ENCODE measurements around the gene SLC7A6. TPM values are rescaled to one million over a fixed set of nuclear protein-coding genes. Genes with fewer than 3 reads are reported as not detected.
A peak's percentile ranks its signal among the peaks of the same experiment; 100 is the strongest.

The SLC7A6 gene
- total RNA-seq, 1 donor from 2014 or later: 44.2 TPM

DNA sequence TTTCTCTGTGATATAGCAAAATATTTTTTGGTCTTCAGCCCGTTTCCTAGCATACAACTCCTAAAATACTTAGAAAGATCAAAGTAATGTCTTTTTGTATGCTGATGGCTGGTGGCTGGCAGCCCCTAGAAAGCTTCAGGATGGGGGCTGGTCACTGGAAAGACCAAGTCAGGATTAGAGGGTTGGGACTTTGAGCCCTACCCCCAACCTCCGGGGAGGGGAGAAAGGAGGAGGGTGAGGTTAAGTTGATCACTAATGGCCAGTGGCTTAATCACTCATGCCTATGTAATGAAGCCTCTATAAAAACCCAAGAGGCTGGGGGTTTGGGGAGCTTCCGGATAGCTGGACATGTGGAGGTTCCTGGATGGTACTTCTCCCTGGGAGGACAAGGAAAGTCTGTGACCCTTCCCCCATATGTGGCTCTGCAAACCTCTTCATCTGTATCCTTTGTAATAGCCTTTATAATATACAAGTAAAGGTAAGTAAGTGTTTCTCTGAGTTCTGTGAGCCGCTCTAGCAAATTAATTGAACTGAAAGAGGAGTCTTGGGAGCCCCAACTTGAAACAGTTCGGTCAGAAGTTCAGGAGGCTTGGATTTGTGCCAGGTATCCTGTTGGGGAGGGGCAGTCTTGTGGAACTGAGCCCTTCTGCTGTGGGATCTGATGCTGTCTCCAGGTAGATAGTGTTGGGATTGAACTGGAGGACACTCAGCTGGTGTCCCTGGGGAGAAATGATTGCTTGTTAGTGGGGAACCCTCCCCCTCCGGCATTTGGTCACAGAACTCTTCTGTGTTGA, 3.5 kb downstream of the SLC7A6 start:
- TF ChIP-seq, protein P1, sequence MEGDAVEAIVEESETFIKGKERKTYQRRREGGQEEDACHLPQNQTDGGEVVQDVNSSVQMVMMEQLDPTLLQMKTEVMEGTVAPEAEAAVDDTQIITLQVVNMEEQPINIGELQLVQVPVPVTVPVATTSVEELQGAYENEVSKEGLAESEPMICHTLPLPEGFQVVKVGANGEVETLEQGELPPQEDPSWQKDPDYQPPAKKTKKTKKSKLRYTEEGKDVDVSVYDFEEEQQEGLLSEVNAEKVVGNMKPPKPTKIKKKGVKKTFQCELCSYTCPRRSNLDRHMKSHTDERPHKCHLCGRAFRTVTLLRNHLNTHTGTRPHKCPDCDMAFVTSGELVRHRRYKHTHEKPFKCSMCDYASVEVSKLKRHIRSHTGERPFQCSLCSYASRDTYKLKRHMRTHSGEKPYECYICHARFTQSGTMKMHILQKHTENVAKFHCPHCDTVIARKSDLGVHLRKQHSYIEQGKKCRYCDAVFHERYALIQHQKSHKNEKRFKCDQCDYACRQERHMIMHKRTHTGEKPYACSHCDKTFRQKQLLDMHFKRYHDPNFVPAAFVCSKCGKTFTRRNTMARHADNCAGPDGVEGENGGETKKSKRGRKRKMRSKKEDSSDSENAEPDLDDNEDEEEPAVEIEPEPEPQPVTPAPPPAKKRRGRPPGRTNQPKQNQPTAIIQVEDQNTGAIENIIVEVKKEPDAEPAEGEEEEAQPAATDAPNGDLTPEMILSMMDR (IDR thresholded peaks at IDR 0.05; ENCODE audit: borderline replicate concordance): no peak
- Histone ChIP-seq H3K9me3 (replicated peaks) (no peaks in the 10 kb centered on the region), H3K27me3 (ENCODE audit: low read depth) (no peaks in the 10 kb centered on the region), H3K36me3 (peaks cover 17% of the 10 kb centered on the region), H3K4me3 (peak overlapping the region; percentile 43), H3K4me1 (peaks cover 93% of the 10 kb centered on the region), H3K27ac (replicated peaks) (peak overlapping the region; percentile 99)
- DNase-seq: no peak
- intact Hi-C loops (cut with micrococcal nuclease): no loop called here

DNA sequence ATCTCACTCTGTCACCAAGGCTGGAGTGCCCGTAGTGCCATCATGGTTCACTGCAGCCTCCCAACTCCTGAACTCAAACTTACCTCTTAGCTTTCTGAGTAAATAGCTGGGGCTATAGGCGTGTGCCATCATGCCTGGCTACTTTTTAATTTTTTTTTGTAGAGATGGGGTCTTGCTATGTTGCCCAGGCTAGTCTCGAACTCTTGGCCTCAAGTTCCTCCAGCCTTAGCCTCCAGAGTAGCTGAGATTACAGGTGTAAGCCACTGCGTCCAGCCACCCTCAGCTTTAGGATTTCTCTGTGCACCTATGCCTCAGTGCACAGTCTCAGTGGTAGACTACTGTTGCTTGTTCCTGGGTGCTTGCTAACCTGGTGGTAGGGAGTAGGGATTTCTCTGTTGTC, 5.5 kb downstream of the SLC7A6 start:
- peak overlapping the region; percentile 43 for H3K4me3 ChIP-seq
- no peak for DNase-seq
- intact Hi-C loops (cut with micrococcal nuclease): no loop called here
- peak overlapping the region; percentile 99 for H3K27ac ChIP-seq (replicated peaks)
- no peaks in the 10 kb centered on the region for H3K9me3 ChIP-seq (replicated peaks)
- TF ChIP-seq, protein P1 (IDR thresholded peaks at IDR 0.05; ENCODE audit: borderline replicate concordance): no peak
- peaks cover 98% of the 10 kb centered on the region for H3K4me1 ChIP-seq
- H3K27me3 ChIP-seq (ENCODE audit: low read depth): no peaks in the 10 kb centered on the region
- peaks cover 37% of the 10 kb centered on the region for H3K36me3 ChIP-seq

DNA sequence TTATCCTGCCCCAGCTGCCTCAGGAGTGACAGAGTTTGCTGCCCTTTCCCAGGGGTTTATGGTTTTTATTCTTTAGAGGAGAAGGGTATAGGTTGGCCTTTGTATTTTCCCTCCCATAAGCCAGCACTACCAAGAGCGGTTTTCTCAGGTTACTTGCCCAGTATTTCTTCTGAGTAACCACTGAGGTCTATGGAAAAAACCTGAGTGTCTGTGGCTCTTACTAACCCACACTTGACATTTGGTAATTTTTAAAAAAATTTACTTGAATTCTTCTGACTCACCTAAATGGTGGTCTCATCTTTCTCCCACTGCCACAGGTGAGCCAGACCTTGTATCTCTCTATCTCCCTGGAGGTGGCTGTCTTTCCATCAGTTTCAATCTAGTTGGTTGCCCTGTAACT, 6.0 kb downstream of the SLC7A6 start:
- Histone ChIP-seq H3K4me1 (peaks cover 100% of the 10 kb centered on the region), H3K9me3 (replicated peaks) (no peaks in the 10 kb centered on the region), H3K27ac (replicated peaks) (peak overlapping the region; percentile 99), H3K36me3 (peaks cover 42% of the 10 kb centered on the region), H3K4me3 (no peak overlapping the region), H3K27me3 (ENCODE audit: low read depth) (no peaks in the 10 kb centered on the region)
- intact Hi-C loops (cut with micrococcal nuclease): no loop called here
- TF ChIP-seq, protein P1 (IDR thresholded peaks at IDR 0.05; ENCODE audit: borderline replicate concordance): no peak
- no peak for DNase-seq

DNA sequence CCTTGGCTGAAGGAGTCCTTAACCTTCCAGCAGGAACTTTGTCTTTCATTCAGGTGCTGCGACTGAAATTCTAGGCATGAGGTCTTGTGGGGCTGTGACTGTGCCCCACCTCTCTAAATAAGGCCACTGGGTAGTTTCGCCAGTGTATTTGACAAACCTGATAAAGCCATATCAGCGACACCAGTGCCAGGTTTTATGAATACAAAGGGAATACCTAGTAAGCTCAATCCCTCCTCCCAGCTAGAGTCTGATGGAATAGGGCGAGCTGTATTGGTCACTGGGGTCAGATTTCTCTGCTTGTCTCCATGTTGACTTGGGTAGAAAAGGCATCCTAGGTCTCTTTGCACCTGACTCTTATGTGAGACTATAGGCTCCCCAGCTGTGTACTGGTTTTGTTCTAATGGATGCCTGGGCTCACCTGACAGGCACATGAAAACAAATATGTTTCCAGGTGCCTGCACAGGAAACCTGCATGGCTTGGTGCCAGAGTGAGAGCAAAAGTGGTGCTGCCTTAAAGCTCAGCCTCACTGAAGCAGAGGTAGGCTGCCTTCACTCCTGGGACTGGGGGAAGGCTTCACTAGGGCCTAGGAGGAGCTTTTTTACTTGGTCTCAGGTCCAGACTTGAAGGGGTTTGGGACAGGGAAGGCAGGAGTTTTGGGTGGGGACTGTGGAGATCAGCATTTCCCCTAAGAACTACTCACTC, 8.3 kb downstream of the SLC7A6 start:
- Histone ChIP-seq H3K27ac (replicated peaks) (peak overlapping the region; percentile 99), H3K4me1 (peaks cover 97% of the 10 kb centered on the region), H3K36me3 (peaks cover 48% of the 10 kb centered on the region), H3K9me3 (replicated peaks) (no peaks in the 10 kb centered on the region), H3K27me3 (ENCODE audit: low read depth) (no peaks in the 10 kb centered on the region), H3K4me3 (no peak overlapping the region)
- TF ChIP-seq, protein P1 (IDR thresholded peaks at IDR 0.05; ENCODE audit: borderline replicate concordance): no peak
- DNase-seq: no peak
- intact Hi-C loops (cut with micrococcal nuclease): no loop called here

DNA sequence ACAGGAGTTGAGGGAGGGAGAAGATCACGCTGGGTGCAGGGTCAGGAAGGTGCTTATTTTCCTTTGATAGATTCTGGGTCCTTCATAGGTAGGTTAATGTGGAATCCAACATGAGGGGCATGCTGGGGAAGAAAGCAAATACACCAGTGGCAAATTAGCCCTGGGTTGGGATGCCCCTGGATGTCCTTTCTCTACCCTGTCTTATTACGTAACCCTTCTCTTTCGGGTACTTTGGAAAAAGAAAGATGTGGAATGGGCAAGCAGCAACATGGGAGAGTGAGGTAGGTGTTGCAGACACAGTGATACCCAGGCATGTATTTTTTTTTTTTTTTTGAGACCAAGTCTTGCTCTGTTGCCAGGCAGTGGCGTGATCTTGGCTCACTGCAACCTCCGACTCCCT, 9.1 kb downstream of the SLC7A6 start:
- Histone ChIP-seq H3K4me3 (no peak overlapping the region), H3K27me3 (ENCODE audit: low read depth) (no peaks in the 10 kb centered on the region), H3K36me3 (peaks cover 42% of the 10 kb centered on the region), H3K4me1 (peaks cover 95% of the 10 kb centered on the region), H3K27ac (replicated peaks) (peak overlapping the region; percentile 99), H3K9me3 (replicated peaks) (no peaks in the 10 kb centered on the region)
- intact Hi-C loops (cut with micrococcal nuclease): no loop called here
- TF ChIP-seq, protein P1 (IDR thresholded peaks at IDR 0.05; ENCODE audit: borderline replicate concordance): no peak
- no peak for DNase-seq
